ENCODE measurements around the gene FPGT. TPM values are rescaled to one million over a fixed set of nuclear protein-coding genes. Genes with fewer than 3 reads are reported as not detected.

Gene FPGT
- total RNA-seq, 1 donor from 2014 or later, result 14.9 TPM

GRCh38 chr1:74222701-74223100 lies 24.7 kb downstream of the FPGT start:
- DNase-seq, result no peak
- no peak overlapping the region for H3K27ac ChIP-seq
- no peaks in the 10 kb centered on the region for H3K4me1 ChIP-seq
- H3K4me3 ChIP-seq, result no peak overlapping the region
- no peaks in the 10 kb centered on the region for H3K9me3 ChIP-seq
- no peak for ATAC-seq
- intact Hi-C loops (cut with DNase I), result no loop called here
- no peaks in the 10 kb centered on the region for H3K36me3 ChIP-seq
- no peaks in the 10 kb centered on the region for H3K27me3 ChIP-seq
- no peak for TF ChIP-seq CTCF (IDR thresholded peaks at IDR 0.05)

GRCh38 chr1:74223453-74223852 lies 25.4 kb downstream of the FPGT start:
- DNase-seq, result no peak
- Histone ChIP-seq H3K9me3 (peaks cover under 1% of the 10 kb centered on the region), H3K36me3 (no peaks in the 10 kb centered on the region), H3K27ac (no peak overlapping the region), H3K4me3 (no peak overlapping the region), H3K4me1 (no peaks in the 10 kb centered on the region), H3K27me3 (no peaks in the 10 kb centered on the region)
- ATAC-seq, result no peak
- no peak for TF ChIP-seq CTCF (IDR thresholded peaks at IDR 0.05)
- intact Hi-C loops (cut with DNase I), result no loop called here

DNA sequence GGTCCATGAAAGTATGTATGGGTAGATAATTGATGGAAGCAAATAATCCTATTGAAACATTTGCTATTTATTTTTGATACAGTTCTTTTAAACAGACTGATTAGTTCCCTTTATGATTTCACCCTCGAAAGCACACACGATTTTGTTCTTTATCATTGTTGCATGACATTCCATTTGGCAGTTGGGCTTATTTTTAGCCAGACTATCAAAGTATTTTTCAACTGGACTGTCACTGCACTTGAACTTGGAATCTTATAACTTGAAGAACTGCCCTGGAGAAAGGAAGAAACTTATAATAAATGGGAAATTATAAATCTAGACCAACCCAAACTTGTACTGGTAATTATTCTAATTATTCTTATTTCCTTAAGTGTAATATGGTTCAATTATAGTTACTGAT lies 37.1 kb downstream of the FPGT start, which contains the start of gene TNNI3K:
Gene TNNI3K (plus strand): TSS at position 235 of the 400 bp plus-strand sequence. CDS start 65 bp downstream, at position 300.
- ATAC-seq (no peak), DNase-seq (no peak)
- Histone ChIP-seq H3K4me1 (no peaks in the 10 kb centered on the region), H3K27ac (no peak within 1 kb of the TSS), H3K36me3 (no peaks in the 10 kb centered on the region), H3K4me3 (no peak within 1 kb of the TSS), H3K9me3 (no peaks in the 10 kb centered on the region), H3K27me3 (no peaks in the 10 kb centered on the region)
- TF ChIP-seq CTCF (IDR thresholded peaks at IDR 0.05), result no peak
- intact Hi-C loops (cut with DNase I), result no loop called here

GRCh38 chr1:74236440-74236839 lies 38.4 kb downstream of the FPGT start:
- no peak for TF ChIP-seq CTCF (IDR thresholded peaks at IDR 0.05)
- no peak overlapping the region for H3K27ac ChIP-seq
- no peak for ATAC-seq

GRCh38 chr1:74237035-74237434 lies 39.0 kb downstream of the FPGT start:
- H3K27me3 ChIP-seq, result no peaks in the 10 kb centered on the region
- no peaks in the 10 kb centered on the region for H3K4me1 ChIP-seq
- no peak overlapping the region for H3K4me3 ChIP-seq
- no peak for DNase-seq
- no peaks in the 10 kb centered on the region for H3K9me3 ChIP-seq
- ATAC-seq, result no peak
- no peak for TF ChIP-seq CTCF (IDR thresholded peaks at IDR 0.05)
- intact Hi-C loops (cut with DNase I), result no loop called here
- H3K27ac ChIP-seq, result no peak overlapping the region
- no peaks in the 10 kb centered on the region for H3K36me3 ChIP-seq

More at GRCh38 chr1:74236440-74236839, 38.4 kb downstream of the FPGT start:
- no peaks in the 10 kb centered on the region for H3K36me3 ChIP-seq
- intact Hi-C loops (cut with DNase I), result no loop called here
- no peak for DNase-seq
- H3K27me3 ChIP-seq, result no peaks in the 10 kb centered on the region
- H3K4me3 ChIP-seq, result no peak overlapping the region
- H3K4me1 ChIP-seq, result no peaks in the 10 kb centered on the region
- H3K9me3 ChIP-seq, result no peaks in the 10 kb centered on the region

GRCh38 chr1:74237787-74238186 lies 39.7 kb downstream of the FPGT start:
- H3K36me3 ChIP-seq, result no peaks in the 10 kb centered on the region
- H3K9me3 ChIP-seq, result no peaks in the 10 kb centered on the region
- no peak for ATAC-seq
- no peak overlapping the region for H3K4me3 ChIP-seq
- no peak for TF ChIP-seq CTCF (IDR thresholded peaks at IDR 0.05)
- H3K27me3 ChIP-seq, result no peaks in the 10 kb centered on the region
- no peaks in the 10 kb centered on the region for H3K4me1 ChIP-seq
- H3K27ac ChIP-seq, result no peak overlapping the region
- intact Hi-C loops (cut with DNase I), result no loop called here
- DNase-seq, result no peak

Measured in upper lobe of right lung (tissue), 1 donor.